GM12892 (cell line): ENCODE measurements around the gene WLS.

ENCODE experiments used
- POLR2A ChIP-seq: IDR thresholded peaks from 2 replicates; pipeline ENCODE4 v1.6.1; 2011; ENCODE audit warnings: low read depth, low read length, control low read depth
- POLR2AphosphoS5 ChIP-seq: IDR thresholded peaks from 2 replicates; pipeline ENCODE4 v1.6.1; 2011; ENCODE audit warnings: low read depth, low read length, control low read depth
- TAF1 ChIP-seq: IDR thresholded peaks from 2 replicates; pipeline ENCODE4 v1.6.1; 2011; ENCODE audit warnings: low read depth, mild to moderate bottlenecking, control low read depth, low read length, borderline replicate concordance

- TF ChIP-seq POLR2A = no peak
- TF ChIP-seq TAF1 = no peak
- TF ChIP-seq POLR2AphosphoS5 = no peak
Measured at GRCh38 chr1:68165665-68166064, 66.7 kb downstream of the WLS start.
